H1 (cell line): ENCODE results near the gene TANC1. TPM values are rescaled to one million over a fixed set of nuclear protein-coding genes. Genes with fewer than 3 reads are reported as not detected.

ENCODE experiments used
- CTCF ChIA-PET: fragments of 300-600 bp; sonication (Branson Sonifier 250); formaldehyde crosslinking; loops from one replicate; lab custom pipeline; 2021; ENCODE audit not compliant: partially characterized antibody; lab: Charles Lee
- POLR2A ChIA-PET: fragments of 300-600 bp; sonication (Branson Sonifier 250); formaldehyde crosslinking; loops from one replicate; lab custom pipeline; 2021; ENCODE audit warnings: inconsistent platforms; ENCODE audit not compliant: partially characterized antibody; lab: Charles Lee
- DNase-seq, 2 experiments: peaks; one replicate each; pipeline versions ENCODE4 v3.0.0 to v3.0.0-alpha.2; 2010 to 2022; ENCODE audit warnings: low spot score in 2 of 2, low read depth in 1 of 2, mixed read lengths in 1 of 2
- FAIRE-seq: peaks from 2 replicates; lab custom pipeline; 2011; peaks lifted over from hg19 to GRCh38; lab: Jason Lieb, UNC
- H2AFZ ChIP-seq: 2 replicates; pipeline ENCODE4 v1.8.1; 2012; ENCODE audit warnings: low read length, inconsistent platforms
- H2AK5ac ChIP-seq: 2 replicates; pipeline ENCODE4 v1.6.1; 2013; ENCODE audit warnings: low read depth, low read length
- H2BK120ac ChIP-seq: replicated peaks from 2 replicates; pipeline ENCODE3; 2013; ENCODE audit warnings: low read depth, low read length, inconsistent platforms
- H2BK12ac ChIP-seq: 2 replicates; pipeline ENCODE4 v1.6.1; 2013; ENCODE audit warnings: low read depth, low read length
- H2BK15ac ChIP-seq: 2 replicates; pipeline ENCODE4 v1.6.1; 2013; ENCODE audit warnings: low read length
- H2BK20ac ChIP-seq: 2 replicates; pipeline ENCODE4 v1.6.1; 2013; ENCODE audit warnings: low read length
- H2BK5ac ChIP-seq: 2 replicates; pipeline ENCODE4 v1.6.1; 2013; ENCODE audit warnings: low read depth, low read length
- H3K14ac ChIP-seq: 2 replicates; pipeline ENCODE4 v1.6.1; 2013; ENCODE audit warnings: inconsistent platforms; ENCODE audit not compliant: insufficient read length
- H3K18ac ChIP-seq: 2 replicates; pipeline ENCODE4 v1.6.1; 2013; ENCODE audit warnings: low read length; ENCODE audit errors: extremely low read depth
- H3K23ac ChIP-seq: 2 replicates; pipeline ENCODE4 v1.6.1; 2013; ENCODE audit warnings: inconsistent platforms; ENCODE audit not compliant: insufficient read length
- H3K23me2 ChIP-seq: 2 replicates; pipeline ENCODE4 v1.6.1; 2013; ENCODE audit warnings: low read depth, low read length
- H3K27ac ChIP-seq: 2 replicates; pipeline ENCODE4 v1.6.1; 2011; ENCODE audit warnings: low read depth, low read length, inconsistent platforms
- H3K27me3 ChIP-seq, 4 experiments: replicated peaks in 1 of 4; 1 replicate in 1 of 4; 2 replicates in 3 of 4; pipeline versions ENCODE4 v1.6.1 to v1.8.1; 2011 to 2013; ENCODE audit warnings: low read length in 3 of 4, mild to moderate bottlenecking in 3 of 4, inconsistent platforms in 2 of 4, mixed read lengths in 2 of 4, moderate library complexity in 1 of 4; ENCODE audit not compliant: control insufficient read depth in 3 of 4, insufficient read depth in 3 of 4; ENCODE audit errors: extremely low read depth in 1 of 4
- H3K36me3 ChIP-seq, 4 experiments: 2 replicates each; pipeline versions ENCODE4 v1.6.1 to v1.8.1; 2011 to 2013; ENCODE audit warnings: mild to moderate bottlenecking in 4 of 4, low read length in 3 of 4, moderate library complexity in 2 of 4, control low read depth in 1 of 4, inconsistent platforms in 1 of 4; ENCODE audit not compliant: insufficient read depth in 4 of 4, control insufficient read depth in 2 of 4
- H3K4ac ChIP-seq: replicated peaks from 2 replicates; pipeline ENCODE3; 2013; ENCODE audit warnings: low read length, low read depth, mixed read lengths, inconsistent platforms; ENCODE audit not compliant: insufficient read length
- H3K4me1 ChIP-seq, 4 experiments: replicated peaks in 1 of 4; 1 replicate in 1 of 4; 2 replicates in 3 of 4; pipeline versions ENCODE4 v1.6.1 to v1.8.1; 2011 to 2013; ENCODE audit warnings: low read length in 3 of 4, inconsistent platforms in 2 of 4, mixed read lengths in 1 of 4; ENCODE audit not compliant: insufficient read depth in 4 of 4, control insufficient read depth in 3 of 4
- H3K4me2 ChIP-seq, 2 experiments: 2 replicates each; pipeline versions ENCODE4 v1.6.1 to v1.8.1; 2011 to 2013; ENCODE audit warnings: low read depth in 2 of 2, low read length in 2 of 2, control low read depth in 1 of 2, inconsistent platforms in 1 of 2, mild to moderate bottlenecking in 1 of 2; ENCODE audit not compliant: insufficient read depth in 1 of 2
- H3K4me3 ChIP-seq, 4 experiments: fragments of 200-600, 300-600 bp in 1 of 4; sonication (generic), shearing (Covaris generic), sonication (Bioruptor Twin) in 1 of 4; 2 replicates each; pipeline versions ENCODE4 v1.5.1 to v1.8.1; 2011 to 2016; ENCODE audit warnings: low read length in 4 of 4, low read depth in 3 of 4, control low read depth in 2 of 4, inconsistent platforms in 2 of 4, mild to moderate bottlenecking in 2 of 4, mixed read lengths in 1 of 4, moderate library complexity in 1 of 4; ENCODE audit not compliant: insufficient read depth in 2 of 4; ENCODE audit errors: extremely low read depth in 1 of 4
- H3K56ac ChIP-seq: replicated peaks from 2 replicates; pipeline ENCODE3; 2013; ENCODE audit warnings: low read depth, mild to moderate bottlenecking, mixed read lengths, low read length, inconsistent platforms; ENCODE audit not compliant: insufficient read length
- H3K79me1 ChIP-seq: 2 replicates; pipeline ENCODE4 v1.6.1; 2013; ENCODE audit warnings: low read depth, low read length, control low read depth
- H3K79me2 ChIP-seq, 2 experiments: 2 replicates each; pipeline versions ENCODE4 v1.6.1 to v1.8.1; 2012 to 2013; ENCODE audit warnings: low read length in 2 of 2, mild to moderate bottlenecking in 2 of 2, inconsistent platforms in 1 of 2; ENCODE audit not compliant: insufficient read depth in 2 of 2, control insufficient read depth in 1 of 2
- H3K9ac ChIP-seq, 4 experiments: replicated peaks in 1 of 4; 1 replicate in 1 of 4; 2 replicates in 3 of 4; pipeline versions ENCODE4 v1.6.1 to v1.8.1; 2011 to 2013; ENCODE audit warnings: low read depth in 3 of 4, low read length in 3 of 4, control low read depth in 2 of 4, mild to moderate bottlenecking in 2 of 4, moderate library complexity in 2 of 4, inconsistent platforms in 1 of 4; ENCODE audit errors: extremely low read depth in 1 of 4
- H3K9me3 ChIP-seq, 2 experiments: 2 replicates each; pipeline versions ENCODE4 v1.6.1 to v1.8.1; 2012 to 2013; ENCODE audit warnings: mild to moderate bottlenecking in 2 of 2, moderate library complexity in 2 of 2, control low read depth in 1 of 2, inconsistent platforms in 1 of 2, low read depth in 1 of 2, low read length in 1 of 2, mixed read lengths in 1 of 2; ENCODE audit not compliant: insufficient read depth in 2 of 2
- H4K20me1 ChIP-seq, 2 experiments: replicated peaks in 1 of 2; 2 replicates each; pipeline versions ENCODE3 to v1.8.1; 2011 to 2013; ENCODE audit warnings: inconsistent platforms in 2 of 2, low read length in 2 of 2, mild to moderate bottlenecking in 1 of 2; ENCODE audit not compliant: insufficient read depth in 2 of 2, control insufficient read depth in 1 of 2
- H4K5ac ChIP-seq: 2 replicates; pipeline ENCODE4 v1.6.1; 2013; ENCODE audit warnings: low read length, low read depth, mixed read lengths, inconsistent platforms; ENCODE audit not compliant: insufficient read length
- H4K8ac ChIP-seq: 2 replicates; pipeline ENCODE4 v1.8.0; 2013; ENCODE audit warnings: mild to moderate bottlenecking, moderate library complexity, low read length, inconsistent platforms; ENCODE audit not compliant: insufficient read depth; ENCODE audit errors: extremely low read depth
- H4K91ac ChIP-seq: replicated peaks from 2 replicates; pipeline ENCODE3; 2013; ENCODE audit warnings: low read length, mixed read lengths, inconsistent platforms; ENCODE audit not compliant: insufficient read length
- CBX5 ChIP-seq: fragments of 300-800, 300-1000 bp; sonication (generic); IDR thresholded peaks from 2 replicates; pipeline ENCODE4 v1.7.1; 2016; ENCODE audit warnings: antibody characterized with exemption, low read length, low read depth
- CBX8 ChIP-seq: fragments of 300-800, 300-1000 bp; sonication (generic); IDR thresholded peaks from 2 replicates; pipeline ENCODE4 v1.7.1; 2016; ENCODE audit warnings: low read depth, low read length, borderline replicate concordance
- CHD2 ChIP-seq: IDR thresholded peaks from 2 replicates; pipeline ENCODE4 v1.6.1; 2012; ENCODE audit warnings: low read length, improper control_type of control experiment
- JUND ChIP-seq: IDR thresholded peaks from 2 replicates; pipeline ENCODE4 v1.6.1; 2011; ENCODE audit warnings: mild to moderate bottlenecking, improper control_type of control experiment, low read length
- POLR2AphosphoS5 ChIP-seq: IDR thresholded peaks from 2 replicates; pipeline ENCODE4 v1.6.1; 2011; ENCODE audit warnings: low read depth, low read length
- SIX5 ChIP-seq: IDR thresholded peaks from 2 replicates; pipeline ENCODE4 v1.6.1; 2011; ENCODE audit warnings: mild to moderate bottlenecking, low read depth, low read length
- SP1 ChIP-seq: IDR thresholded peaks from 2 replicates; pipeline ENCODE4 v1.6.1; 2011; ENCODE audit warnings: low read depth, low read length
- YY1 ChIP-seq: IDR thresholded peaks from 2 replicates; pipeline ENCODE4 v1.6.1; 2011; ENCODE audit warnings: low read depth, mild to moderate bottlenecking, low read length
- WGBS, 2 experiments: shearing (Covaris generic) in 1 of 2; methylation state at CpG; one replicate each; pipeline versions ENCODE4 v1.1.6 to v1.1.7; 2013 to 2015; ENCODE audit warnings: low lambda C conversion rate in 2 of 2, mixed read lengths in 2 of 2, inconsistent platforms in 1 of 2, low coverage in 1 of 2, missing lambda C conversion rate in 1 of 2; ENCODE audit not compliant: insufficient replicate concordance in 2 of 2, insufficient coverage in 1 of 2, insufficient read length in 1 of 2; ENCODE audit errors: extremely low coverage in 1 of 2, missing lambda C conversion rate in 1 of 2; 5-methylcytosine and 5-hydroxymethylcytosine counted together
- polyA plus RNA-seq, 7 experiments: library from polyadenylated mRNA; depleted of rRNA in 3 of 7; stranded (reverse) in 5 of 7; unstranded in 2 of 7; fragments of >200 nt in 5 of 7; fragments of 200-250 nt in 2 of 7; gene quantifications; 1 replicate in 5 of 7; 2 replicates in 1 of 7; 4 replicates in 1 of 7; pipeline versions ENCODE4 v1.2.1 to v1.2.3, GENCODE V29; 2011 to 2013; ENCODE audit warnings: missing spikeins in 2 of 7, mixed read lengths in 2 of 7
- total RNA-seq: library from RNA; stranded (reverse); fragmentation: NEBNext Ultra II Directional; extraction: Animal tissue kit (Norgen Biotek cat#: 25700); gene quantifications from 2 replicates; pipeline ENCODE4 v1.2.1, GENCODE V29; 2021
- TF ChIP-seq, protein P1 (sequence below): IDR thresholded peaks from 2 replicates; pipeline ENCODE4 v1.6.1; 2012; ENCODE audit warnings: low read length, inconsistent platforms
- TF ChIP-seq, protein P2 (sequence below), 3 experiments: IDR thresholded peaks; 1 replicate in 2 of 3; 2 replicates in 1 of 3; pipeline versions ENCODE4 v1.5.1 to v1.6.1; 2011; ENCODE audit warnings: low read length in 3 of 3, mild to moderate bottlenecking in 3 of 3, inconsistent platforms in 2 of 3, low read depth in 1 of 3, moderate library complexity in 1 of 3; ENCODE audit not compliant: insufficient read depth in 1 of 3; ENCODE audit errors: control extremely low read depth in 1 of 3

TANC1 gene
- total and polyA plus RNA-seq, 2 of the 8 experiments (the other 6 are each of a cell fraction or from before 2014, with no cell fraction given), result 4.1 to 7.6 TPM

DNA sequence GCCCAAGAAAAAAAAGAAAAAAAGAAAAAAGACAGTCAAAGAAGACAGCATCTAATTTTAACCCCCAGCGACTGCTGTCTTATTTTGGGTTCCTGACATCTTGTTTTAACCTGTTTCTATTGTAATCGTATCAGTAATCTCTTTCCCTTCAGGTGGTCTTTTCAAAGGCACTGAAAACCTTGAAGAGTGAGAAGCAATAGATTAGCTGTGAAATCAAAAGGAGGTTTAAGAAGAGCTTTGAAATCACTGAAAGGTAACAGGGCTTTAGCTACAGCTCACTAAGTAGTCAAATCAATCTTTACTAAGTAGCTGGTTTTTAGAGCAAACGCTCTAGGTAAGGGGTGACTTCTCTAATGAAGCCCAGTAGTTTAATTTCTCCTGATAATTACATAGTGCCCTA is 5.4 kb upstream of the TANC1 start:
- H4K20me1 ChIP-seq, result peaks cover 0 to 2% of the 10 kb centered on the region in 2 experiments
- no peaks in the 10 kb centered on the region for H3K36me3 ChIP-seq
- no peaks in the 10 kb centered on the region for H3K79me1 ChIP-seq
- no peak overlapping the region for H3K4me2 ChIP-seq
- no peak overlapping the region for H2BK15ac ChIP-seq
- no peak overlapping the region for H3K9ac ChIP-seq
- H3K4me3 ChIP-seq, result no peak overlapping the region
- H3K4ac ChIP-seq, result no peak overlapping the region
- H4K91ac ChIP-seq, result no peak overlapping the region
- H3K23me2 ChIP-seq, result peaks cover 8% of the 10 kb centered on the region; the same call in 1 of the 2 replicates
- H3K9me3 ChIP-seq, result no peaks in the 10 kb centered on the region
- H3K79me2 ChIP-seq, result no peaks in the 10 kb centered on the region
- no peak overlapping the region for H3K18ac ChIP-seq
- no peak overlapping the region for H2BK20ac ChIP-seq
- H2AK5ac ChIP-seq, result no peak overlapping the region
- H3K23ac ChIP-seq, result no peak overlapping the region
- H3K4me1 ChIP-seq, result peaks cover 0 to 5% (median 2%) of the 10 kb centered on the region in 4 experiments; a peak in 5 of 7 replicates
- FAIRE-seq, result no peak
- CTCF ChIA-PET, result interaction anchor here (0.8 to 1.5 kb wide), 3 partner anchors 155 to 189 kb away, joined by 3 to 5 read pairs (median 3); no protein-coding TSS in a partner anchor
- no peak overlapping the region for H2BK5ac ChIP-seq
- no peak overlapping the region for H4K5ac ChIP-seq
- H4K8ac ChIP-seq, result no peak overlapping the region
- DNase-seq, result no peak
- H2BK120ac ChIP-seq, result no peak overlapping the region
- H2AFZ ChIP-seq, result no peak overlapping the region
- H3K27me3 ChIP-seq, result peaks cover 0 to 20% (median 8%) of the 10 kb centered on the region in 4 experiments; a peak in 4 of 7 replicates
- H2BK12ac ChIP-seq, result no peak overlapping the region
- POLR2A ChIA-PET, result no interaction called here
- H3K14ac ChIP-seq, result no peak overlapping the region
- H3K27ac ChIP-seq, result no peak overlapping the region
- WGBS, 2 experiments, result 70% methylated on average over 3 of the region's 3 CpGs; no CpG with 5 or more reads in 1 of the 2 experiments
- no peak overlapping the region for H3K56ac ChIP-seq
- no peak for TF ChIP-seq CBX5
- no peak for TF ChIP-seq CBX8
- TF ChIP-seq, protein P1, sequence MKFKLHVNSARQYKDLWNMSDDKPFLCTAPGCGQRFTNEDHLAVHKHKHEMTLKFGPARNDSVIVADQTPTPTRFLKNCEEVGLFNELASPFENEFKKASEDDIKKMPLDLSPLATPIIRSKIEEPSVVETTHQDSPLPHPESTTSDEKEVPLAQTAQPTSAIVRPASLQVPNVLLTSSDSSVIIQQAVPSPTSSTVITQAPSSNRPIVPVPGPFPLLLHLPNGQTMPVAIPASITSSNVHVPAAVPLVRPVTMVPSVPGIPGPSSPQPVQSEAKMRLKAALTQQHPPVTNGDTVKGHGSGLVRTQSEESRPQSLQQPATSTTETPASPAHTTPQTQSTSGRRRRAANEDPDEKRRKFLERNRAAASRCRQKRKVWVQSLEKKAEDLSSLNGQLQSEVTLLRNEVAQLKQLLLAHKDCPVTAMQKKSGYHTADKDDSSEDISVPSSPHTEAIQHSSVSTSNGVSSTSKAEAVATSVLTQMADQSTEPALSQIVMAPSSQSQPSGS, result no peak
- TF ChIP-seq CHD2, result no peak
- TF ChIP-seq, protein P2, sequence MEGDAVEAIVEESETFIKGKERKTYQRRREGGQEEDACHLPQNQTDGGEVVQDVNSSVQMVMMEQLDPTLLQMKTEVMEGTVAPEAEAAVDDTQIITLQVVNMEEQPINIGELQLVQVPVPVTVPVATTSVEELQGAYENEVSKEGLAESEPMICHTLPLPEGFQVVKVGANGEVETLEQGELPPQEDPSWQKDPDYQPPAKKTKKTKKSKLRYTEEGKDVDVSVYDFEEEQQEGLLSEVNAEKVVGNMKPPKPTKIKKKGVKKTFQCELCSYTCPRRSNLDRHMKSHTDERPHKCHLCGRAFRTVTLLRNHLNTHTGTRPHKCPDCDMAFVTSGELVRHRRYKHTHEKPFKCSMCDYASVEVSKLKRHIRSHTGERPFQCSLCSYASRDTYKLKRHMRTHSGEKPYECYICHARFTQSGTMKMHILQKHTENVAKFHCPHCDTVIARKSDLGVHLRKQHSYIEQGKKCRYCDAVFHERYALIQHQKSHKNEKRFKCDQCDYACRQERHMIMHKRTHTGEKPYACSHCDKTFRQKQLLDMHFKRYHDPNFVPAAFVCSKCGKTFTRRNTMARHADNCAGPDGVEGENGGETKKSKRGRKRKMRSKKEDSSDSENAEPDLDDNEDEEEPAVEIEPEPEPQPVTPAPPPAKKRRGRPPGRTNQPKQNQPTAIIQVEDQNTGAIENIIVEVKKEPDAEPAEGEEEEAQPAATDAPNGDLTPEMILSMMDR (IDR thresholded peaks at IDR 0.05; ENCODE audit: control extremely low read depth in 1 of 3, insufficient read depth in 1 of 3, low read depth in 1 of 3, low read length in 3 of 3), result no peak
- TF ChIP-seq JUND, result no peak
- TF ChIP-seq SIX5, result no peak
- no peak for TF ChIP-seq POLR2AphosphoS5
- TF ChIP-seq YY1, result no peak
- TF ChIP-seq SP1, result no peak
